Measurements from ENCODE around the gene CRABP2.
A peak's percentile ranks its signal among the peaks of the same experiment; 100 is the strongest.

CRABP2 gene

GRCh38 chr1:156691665-156692440, 13.5 kb downstream of the CRABP2 start:
- TF ChIP-seq CTCF (IDR thresholded peaks at IDR 0.05; ENCODE audit: low read depth, low read length) (no peak), EZH2phosphoT487 (IDR thresholded peaks at IDR 0.05; ENCODE audit: low read depth) (0 out of 2 replicates have a peak, but pooled peaks have one; percentile 8)
- peaks cover 11% of the 10 kb centered on the region for H3K4me1 ChIP-seq (ENCODE audit: low read length)
- no peaks in the 10 kb centered on the region for H3K36me3 ChIP-seq (replicated peaks; ENCODE audit: low read depth, low read length)
- no peak overlapping the region for H2AFZ ChIP-seq (ENCODE audit: low read depth, low read length)
- no peak overlapping the region for H3K9ac ChIP-seq (ENCODE audit: low read length)
- H3K9me3 ChIP-seq (ENCODE audit: insufficient read depth, low read length) = no peaks in the 10 kb centered on the region
- H3K27ac ChIP-seq (ENCODE audit: low read length) = no peak overlapping the region
- no peaks in the 10 kb centered on the region for H4K20me1 ChIP-seq (ENCODE audit: insufficient read depth, low read length)
- no peak overlapping the region for H3K4me2 ChIP-seq (ENCODE audit: low read length)
- no peaks in the 10 kb centered on the region for H3K79me2 ChIP-seq (ENCODE audit: low read length)
- no peak overlapping the region for H3K4me3 ChIP-seq (ENCODE audit: low read length)
- H3K27me3 ChIP-seq (ENCODE audit: low read depth, low read length) = peaks cover 51% of the 10 kb centered on the region

GRCh38 chr1:156691191-156691590, 14.2 kb downstream of the CRABP2 start:
- H3K36me3 ChIP-seq (replicated peaks; ENCODE audit: low read depth, low read length) = no peaks in the 10 kb centered on the region
- H2AFZ ChIP-seq (ENCODE audit: low read depth, low read length) = no peak overlapping the region
- no peak overlapping the region for H3K27ac ChIP-seq (ENCODE audit: low read length)
- no peak for TF ChIP-seq EZH2phosphoT487 (IDR thresholded peaks at IDR 0.05; ENCODE audit: low read depth)
- TF ChIP-seq CTCF (IDR thresholded peaks at IDR 0.05; ENCODE audit: low read depth, low read length) = no peak
- no peak overlapping the region for H3K4me3 ChIP-seq (ENCODE audit: low read length)
- no peaks in the 10 kb centered on the region for H3K9me3 ChIP-seq (ENCODE audit: insufficient read depth, low read length)
- H4K20me1 ChIP-seq (ENCODE audit: insufficient read depth, low read length) = no peaks in the 10 kb centered on the region
- no peak overlapping the region for H3K4me2 ChIP-seq (ENCODE audit: low read length)
- peaks cover 11% of the 10 kb centered on the region for H3K4me1 ChIP-seq (ENCODE audit: low read length)
- H3K27me3 ChIP-seq (ENCODE audit: low read depth, low read length) = peaks cover 51% of the 10 kb centered on the region
- H3K9ac ChIP-seq (ENCODE audit: low read length) = no peak overlapping the region
- no peaks in the 10 kb centered on the region for H3K79me2 ChIP-seq (ENCODE audit: low read length)

- peaks cover 51% of the 10 kb centered on the region for H3K27me3 ChIP-seq (ENCODE audit: low read depth, low read length)
- H3K79me2 ChIP-seq (ENCODE audit: low read length) = no peaks in the 10 kb centered on the region
- no peak overlapping the region for H3K27ac ChIP-seq (ENCODE audit: low read length)
- no peak overlapping the region for H3K4me3 ChIP-seq (ENCODE audit: low read length)
- H2AFZ ChIP-seq (ENCODE audit: low read depth, low read length) = no peak overlapping the region
- no peaks in the 10 kb centered on the region for H4K20me1 ChIP-seq (ENCODE audit: insufficient read depth, low read length)
- H3K9ac ChIP-seq (ENCODE audit: low read length) = no peak overlapping the region
- no peaks in the 10 kb centered on the region for H3K9me3 ChIP-seq (ENCODE audit: insufficient read depth, low read length)
- H3K36me3 ChIP-seq (replicated peaks; ENCODE audit: low read depth, low read length) = no peaks in the 10 kb centered on the region
- no peak for TF ChIP-seq EZH2phosphoT487 (IDR thresholded peaks at IDR 0.05; ENCODE audit: low read depth)
- no peak for TF ChIP-seq CTCF (IDR thresholded peaks at IDR 0.05; ENCODE audit: low read depth, low read length)
- H3K4me1 ChIP-seq (ENCODE audit: low read length) = peaks cover 11% of the 10 kb centered on the region
- no peak overlapping the region for H3K4me2 ChIP-seq (ENCODE audit: low read length)
Observed at GRCh38 chr1:156690675-156691036, 14.7 kb downstream of the CRABP2 start.

GRCh38 chr1:156689953-156690674, 15.3 kb downstream of the CRABP2 start:
- Histone ChIP-seq H3K4me2 (ENCODE audit: low read length) (peak overlapping the region; percentile 86), H3K4me3 (ENCODE audit: low read length) (peak overlapping the region; percentile 61; the same call in 1 of the 2 replicates), H3K9ac (ENCODE audit: low read length) (no peak overlapping the region), H3K36me3 (replicated peaks; ENCODE audit: low read depth, low read length) (no peaks in the 10 kb centered on the region), H3K9me3 (ENCODE audit: insufficient read depth, low read length) (no peaks in the 10 kb centered on the region), H4K20me1 (ENCODE audit: insufficient read depth, low read length) (no peaks in the 10 kb centered on the region), H3K27ac (ENCODE audit: low read length) (no peak overlapping the region), H3K27me3 (ENCODE audit: low read depth, low read length) (peaks cover 56% of the 10 kb centered on the region), H2AFZ (ENCODE audit: low read depth, low read length) (no peak overlapping the region), H3K4me1 (ENCODE audit: low read length) (peaks cover 11% of the 10 kb centered on the region), H3K79me2 (ENCODE audit: low read length) (no peaks in the 10 kb centered on the region)
- no peak for TF ChIP-seq EZH2phosphoT487 (IDR thresholded peaks at IDR 0.05; ENCODE audit: low read depth)
- no peak for TF ChIP-seq CTCF (IDR thresholded peaks at IDR 0.05; ENCODE audit: low read depth, low read length)
